NCI-H1694 treated with DMSO at 0.1 percent for 48 hours (cell line): ENCODE measurements around the gene SULT1C3.
"Not testable (repeated sequence)": the region's sequence is repeated elsewhere in the genome, so short reads cannot be mapped to it uniquely, and the experiment has no call there.

Experiments used
- DNase-seq: peaks from one replicate; lab custom pipeline; 2025; lab: John Stamatoyannopoulos, UW

Gene SULT1C3

GRCh38 chr2:108244667-108245414 lies 5.1 kb downstream of the SULT1C3 start:
- no peak for DNase-seq

GRCh38 chr2:108253106-108253505 lies 13.3 kb downstream of the SULT1C3 start:
- no peak for DNase-seq

- DNase-seq: no peak
Measured at GRCh38 chr2:108257757-108258331, 18.1 kb downstream of the SULT1C3 start.

GRCh38 chr2:108260773-108261172 lies 21.0 kb downstream of the SULT1C3 start:
- DNase-seq: no peak

- DNase-seq: no peak
Measured at GRCh38 chr2:108262036-108262435, 22.3 kb downstream of the SULT1C3 start.

- no peak for DNase-seq
Measured at GRCh38 chr2:108263401-108263800, 23.6 kb downstream of the SULT1C3 start.

GRCh38 chr2:108266218-108266617 lies 26.4 kb downstream of the SULT1C3 start:
- no peak for DNase-seq

GRCh38 chr2:108267101-108267500 lies 27.3 kb downstream of the SULT1C3 start:
- DNase-seq: no peak

GRCh38 chr2:108268001-108268400 lies 28.2 kb downstream of the SULT1C3 start:
- no peak for DNase-seq

GRCh38 chr2:108270346-108270745 lies 30.6 kb downstream of the SULT1C3 start:
- DNase-seq: no peak

GRCh38 chr2:108270768-108271506 lies 31.2 kb downstream of the SULT1C3 start:
- no peak for DNase-seq

GRCh38 chr2:108271691-108272253 lies 32.0 kb downstream of the SULT1C3 start:
- no peak for DNase-seq

GRCh38 chr2:108278631-108279030 lies 38.9 kb downstream of the SULT1C3 start:
- no peak for DNase-seq

- DNase-seq: no peak
Measured at GRCh38 chr2:108279468-108279867, 39.7 kb downstream of the SULT1C3 start.

GRCh38 chr2:108280466-108280865 lies 40.7 kb downstream of the SULT1C3 start:
- no peak for DNase-seq

GRCh38 chr2:108284566-108284965 lies 44.8 kb downstream of the SULT1C3 start:
- DNase-seq: not testable (repeated sequence)

GRCh38 chr2:108285616-108286015 lies 45.8 kb downstream of the SULT1C3 start:
- no peak for DNase-seq

GRCh38 chr2:108287169-108287568 lies 47.4 kb downstream of the SULT1C3 start:
- no peak for DNase-seq

GRCh38 chr2:108288534-108289106 lies 48.9 kb downstream of the SULT1C3 start, which contains the start of gene SULT1C2:
Gene SULT1C2 (plus strand): TSS chr2:108288895. CDS start chr2:108293668, 4,773 bp downstream.
- DNase-seq: no peak

GRCh38 chr2:108293850-108294249 lies 54.1 kb downstream of the SULT1C3 start:
- no peak for DNase-seq

- no peak for DNase-seq
Measured at GRCh38 chr2:108297436-108298141, 57.8 kb downstream of the SULT1C3 start.

- DNase-seq: no peak
Measured at GRCh38 chr2:108301558-108301957, 61.8 kb downstream of the SULT1C3 start.
